ENCODE data around the gene TMEM9B. TPM values are rescaled to one million over a fixed set of nuclear protein-coding genes. Genes with fewer than 3 reads are reported as not detected.
"Not testable (repeated sequence)": the region's sequence is repeated elsewhere in the genome, so short reads cannot be mapped to it uniquely, and the experiment has no call there.

TMEM9B gene
- 24.6 and 46.4 TPM in 2 replicates for polyA plus RNA-seq (2011; rRNA removed)
- polyA minus RNA-seq (2011; rRNA and poly(A)+ RNA removed), result 10.5 and 11.8 TPM in 2 replicates

DNA sequence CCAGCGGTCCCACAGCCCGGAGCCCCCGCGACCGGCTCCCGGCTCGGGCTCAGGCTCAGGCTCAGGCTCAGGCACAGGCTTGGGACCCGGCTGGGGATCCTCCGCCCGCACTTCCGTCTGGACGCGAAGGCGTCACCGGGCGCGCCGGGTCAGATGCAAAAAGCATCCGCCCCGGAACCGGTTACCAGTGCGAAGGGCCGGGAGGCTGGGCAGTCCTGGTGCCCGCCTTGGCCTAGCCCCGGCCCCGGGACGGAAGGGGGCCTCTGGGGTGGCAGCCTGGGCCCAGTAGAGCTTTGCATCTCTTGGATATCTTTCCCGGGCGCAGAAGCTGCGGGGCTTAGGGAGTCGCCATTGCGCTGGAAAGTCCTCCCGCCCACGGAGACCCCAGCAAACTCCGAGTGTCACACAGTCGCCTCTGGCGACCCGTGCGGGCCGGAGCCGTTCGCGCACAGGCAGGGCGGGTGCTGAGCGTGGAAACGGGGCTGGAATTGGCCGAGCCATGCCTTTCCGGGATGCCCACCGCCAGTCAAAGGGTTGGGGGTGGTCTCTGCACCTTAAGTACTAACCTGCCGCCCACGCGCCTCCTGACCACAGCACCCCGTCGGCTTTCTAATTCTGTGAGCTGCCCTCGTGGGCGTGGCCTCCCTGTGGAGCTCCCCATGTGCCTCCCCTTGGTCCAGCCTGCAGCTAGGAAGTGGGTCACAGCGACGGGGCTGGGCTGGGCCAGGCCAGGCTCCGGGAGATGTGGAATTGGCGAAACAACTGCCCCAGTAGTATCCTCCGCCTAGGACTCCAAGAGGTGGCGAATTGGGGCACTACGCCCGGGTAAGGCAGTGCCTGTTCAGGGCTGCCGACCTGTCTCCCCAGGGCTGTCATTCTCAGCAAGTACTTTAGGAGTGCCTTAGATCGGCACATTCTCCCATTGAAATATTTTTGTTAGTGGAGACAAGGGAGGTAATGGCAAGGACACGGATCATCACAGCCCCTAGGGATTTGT is at the start of gene TMEM9B:
TSS of gene TMEM9B (minus strand) at position 119 of the 997 bp plus-strand sequence. CDS start 129 bp downstream, outside the sequence.
- peak within 1 kb of the TSS; percentile 90 for H3K4me3 ChIP-seq (ENCODE audit: low read depth, low read length)
- POLR2A ChIA-PET, result interaction anchor here (0.6 kb wide), 1 partner anchor 16 kb away, joined by 3 read pairs; no protein-coding TSS in a partner anchor
- CTCF ChIA-PET, result interaction anchor here (0.7 to 1.6 kb wide), 3 partner anchors 51 to 173 kb away, joined by 3 to 4 read pairs (median 4); no protein-coding TSS in a partner anchor
- H3K36me3 ChIP-seq (ENCODE audit: control insufficient read depth, insufficient read depth, low read length), result peaks cover 2% of the 10 kb centered on the region
- DNase-seq (ENCODE audit: low read depth), result peak; percentile 31
- TF ChIP-seq, protein P1, sequence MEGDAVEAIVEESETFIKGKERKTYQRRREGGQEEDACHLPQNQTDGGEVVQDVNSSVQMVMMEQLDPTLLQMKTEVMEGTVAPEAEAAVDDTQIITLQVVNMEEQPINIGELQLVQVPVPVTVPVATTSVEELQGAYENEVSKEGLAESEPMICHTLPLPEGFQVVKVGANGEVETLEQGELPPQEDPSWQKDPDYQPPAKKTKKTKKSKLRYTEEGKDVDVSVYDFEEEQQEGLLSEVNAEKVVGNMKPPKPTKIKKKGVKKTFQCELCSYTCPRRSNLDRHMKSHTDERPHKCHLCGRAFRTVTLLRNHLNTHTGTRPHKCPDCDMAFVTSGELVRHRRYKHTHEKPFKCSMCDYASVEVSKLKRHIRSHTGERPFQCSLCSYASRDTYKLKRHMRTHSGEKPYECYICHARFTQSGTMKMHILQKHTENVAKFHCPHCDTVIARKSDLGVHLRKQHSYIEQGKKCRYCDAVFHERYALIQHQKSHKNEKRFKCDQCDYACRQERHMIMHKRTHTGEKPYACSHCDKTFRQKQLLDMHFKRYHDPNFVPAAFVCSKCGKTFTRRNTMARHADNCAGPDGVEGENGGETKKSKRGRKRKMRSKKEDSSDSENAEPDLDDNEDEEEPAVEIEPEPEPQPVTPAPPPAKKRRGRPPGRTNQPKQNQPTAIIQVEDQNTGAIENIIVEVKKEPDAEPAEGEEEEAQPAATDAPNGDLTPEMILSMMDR (IDR thresholded peaks at IDR 0.05; ENCODE audit: insufficient read depth, low read depth, low read length), result no peak
- H3K27me3 ChIP-seq (ENCODE audit: control insufficient read depth, insufficient read depth, low read length), result no peaks in the 10 kb centered on the region

- Histone ChIP-seq H3K27me3 (ENCODE audit: control insufficient read depth, insufficient read depth, low read length) (no peaks in the 10 kb centered on the region), H3K4me3 (ENCODE audit: low read depth, low read length) (no peak overlapping the region), H3K36me3 (ENCODE audit: control insufficient read depth, insufficient read depth, low read length) (no peaks in the 10 kb centered on the region)
- ChIA-PET POLR2A (no interaction called here), CTCF (interaction anchor here (1.4 to 7.6 kb wide), 6 partner anchors 13 to 494 kb away, joined by 5 to 88 read pairs (median 14); no protein-coding TSS in a partner anchor)
- DNase-seq (ENCODE audit: low read depth), result no peak
- TF ChIP-seq, protein P1 (IDR thresholded peaks at IDR 0.05; ENCODE audit: insufficient read depth, low read depth, low read length), result no peak
These were observed 49.1 kb upstream of the TMEM9B start for GRCh38 chr11:9013373-9013772.

GRCh38 chr11:9009538-9009937 is 45.3 kb upstream of the TMEM9B start:
- H3K36me3 ChIP-seq (ENCODE audit: control insufficient read depth, insufficient read depth, low read length); DNase-seq (ENCODE audit: low read depth); POLR2A ChIA-PET; H3K4me3 ChIP-seq (ENCODE audit: low read depth, low read length); H3K27me3 ChIP-seq (ENCODE audit: control insufficient read depth, insufficient read depth, low read length): not testable (repeated sequence)
- CTCF ChIA-PET, result interaction anchor here (0.9 kb wide), 1 partner anchor 9 kb away, joined by 3 read pairs; no protein-coding TSS in a partner anchor

- POLR2A ChIA-PET, result no interaction called here
- TF ChIP-seq, protein P1 (IDR thresholded peaks at IDR 0.05; ENCODE audit: insufficient read depth, low read depth, low read length), result no peak
- no peak for DNase-seq (ENCODE audit: low read depth)
- H3K36me3 ChIP-seq (ENCODE audit: control insufficient read depth, insufficient read depth, low read length), result no peaks in the 10 kb centered on the region
- no peak overlapping the region for H3K4me3 ChIP-seq (ENCODE audit: low read depth, low read length)
- CTCF ChIA-PET, result no interaction called here
- H3K27me3 ChIP-seq (ENCODE audit: control insufficient read depth, insufficient read depth, low read length), result peaks cover 7% of the 10 kb centered on the region
These were observed 44.4 kb upstream of the TMEM9B start for GRCh38 chr11:9008661-9009060.

- Histone ChIP-seq H3K27me3 (ENCODE audit: control insufficient read depth, insufficient read depth, low read length) (peaks cover 7% of the 10 kb centered on the region), H3K4me3 (ENCODE audit: low read depth, low read length) (no peak overlapping the region), H3K36me3 (ENCODE audit: control insufficient read depth, insufficient read depth, low read length) (no peaks in the 10 kb centered on the region)
- DNase-seq (ENCODE audit: low read depth), result no peak
- POLR2A ChIA-PET, result no interaction called here
- TF ChIP-seq, protein P1 (IDR thresholded peaks at IDR 0.05; ENCODE audit: insufficient read depth, low read depth, low read length), result no peak
- CTCF ChIA-PET, result no interaction called here
These were observed 43.8 kb upstream of the TMEM9B start for GRCh38 chr11:9008011-9008550.

Data from BJ (cell line).